IMR-90 (cell line): Measurements from ENCODE around the gene UTY. TPM values are rescaled to one million over a fixed set of nuclear protein-coding genes. Genes with fewer than 3 reads are reported as not detected.

Experiments used
- ATAC-seq: fragments of 200-7000 bp; cut with Tn5 transposase; 2 replicates; pipeline ENCODE4 v1.9.1; 2020; ENCODE audit warnings: low read depth, mild to moderate bottlenecking, moderate library complexity
- BruUV-seq: library from RNA; stranded (reverse); fragments of 400-500 nt; replicated peaks from 2 replicates; lab custom pipeline; 2021; lab: Mats Ljungman, UMichigan
- CTCF ChIA-PET: fragments of 300-600 bp; formaldehyde crosslinking; extraction: SDS; loops from one replicate; lab custom pipeline; 2021; ENCODE audit warnings: antibody characterized with exemption; lab: Yijun Ruan, JAX
- POLR2A ChIA-PET: fragments of 300-600 bp; sonication (Branson Sonifier 250); formaldehyde crosslinking; loops from one replicate; lab custom pipeline; 2022; ENCODE audit warnings: antibody characterized with exemption; ENCODE audit not compliant: unreplicated experiment; lab: Charles Lee
- DNase-seq: peaks from one replicate; pipeline ENCODE4 v3.0.0; 2013
- H2AFZ ChIP-seq: replicated peaks from 2 replicates; pipeline ENCODE3; 2013; ENCODE audit warnings: low read length, mild to moderate bottlenecking; ENCODE audit not compliant: poor library complexity
- H2AK5ac ChIP-seq: 2 replicates; pipeline ENCODE4 v1.6.1; 2013; ENCODE audit warnings: low read depth, low read length, inconsistent platforms
- H2AK9ac ChIP-seq: replicated peaks from 2 replicates; pipeline ENCODE3; 2013; ENCODE audit warnings: mild to moderate bottlenecking, low read depth, low read length, moderate library complexity; ENCODE audit not compliant: poor library complexity
- H2BK120ac ChIP-seq: 2 replicates; pipeline ENCODE4 v1.6.1; 2013; ENCODE audit warnings: low read depth, low read length, inconsistent platforms
- H2BK15ac ChIP-seq: 3 replicates; pipeline ENCODE4 v1.6.1; 2013; ENCODE audit warnings: low read depth, low read length, inconsistent platforms
- H2BK20ac ChIP-seq: 2 replicates; pipeline ENCODE4 v1.6.1; 2013; ENCODE audit warnings: low read depth, mild to moderate bottlenecking, inconsistent platforms, low read length, moderate library complexity
- H2BK5ac ChIP-seq: 2 replicates; pipeline ENCODE4 v1.6.1; 2013; ENCODE audit warnings: mild to moderate bottlenecking, low read depth, low read length, inconsistent platforms; ENCODE audit not compliant: poor library complexity, severe bottlenecking
- H3K14ac ChIP-seq: replicated peaks from 2 replicates; pipeline ENCODE4 v1.6.1; 2013; ENCODE audit warnings: low read depth, low read length, inconsistent platforms
- H3K18ac ChIP-seq: 2 replicates; pipeline ENCODE4 v1.6.1; 2013; ENCODE audit warnings: low read depth, low read length, control low read depth
- H3K23ac ChIP-seq: 2 replicates; pipeline ENCODE4 v1.6.1; 2013; ENCODE audit warnings: low read depth, low read length, inconsistent platforms
- H3K27ac ChIP-seq: 2 replicates; pipeline ENCODE4 v1.5.1; 2013; ENCODE audit warnings: mild to moderate bottlenecking, control low read depth, low read length; ENCODE audit not compliant: insufficient read depth
- H3K27me3 ChIP-seq: 2 replicates; pipeline ENCODE4 v1.6.1; 2013; ENCODE audit warnings: low read length; ENCODE audit not compliant: control insufficient read depth, insufficient read depth
- H3K36me3 ChIP-seq: 2 replicates; pipeline ENCODE4 v1.6.1; 2013; ENCODE audit warnings: low read length, mixed read lengths; ENCODE audit not compliant: control insufficient read depth, insufficient read depth
- H3K4ac ChIP-seq: 2 replicates; pipeline ENCODE4 v1.6.1; 2013; ENCODE audit warnings: low read depth, low read length, inconsistent platforms
- H3K4me1 ChIP-seq: 2 replicates; pipeline ENCODE4 v1.6.1; 2013; ENCODE audit warnings: low read length, mixed read lengths; ENCODE audit not compliant: control insufficient read depth, insufficient read depth
- H3K4me2 ChIP-seq: 2 replicates; pipeline ENCODE4 v1.6.1; 2013; ENCODE audit warnings: low read depth, mild to moderate bottlenecking, control low read depth, low read length, moderate library complexity
- H3K4me3 ChIP-seq: 2 replicates; pipeline ENCODE4 v1.5.1; 2013; ENCODE audit warnings: low read depth, mild to moderate bottlenecking, control low read depth, low read length, moderate library complexity; ENCODE audit not compliant: insufficient read depth
- H3K56ac ChIP-seq: 2 replicates; pipeline ENCODE4 v1.6.1; 2013; ENCODE audit warnings: low read length, inconsistent platforms; ENCODE audit not compliant: insufficient read depth; ENCODE audit errors: extremely low read depth
- H3K79me1 ChIP-seq, 2 experiments: 2 replicates each; pipeline ENCODE4 v1.6.1; 2013; ENCODE audit warnings: low read length in 2 of 2, inconsistent platforms in 1 of 2, low read depth in 1 of 2
- H3K9ac ChIP-seq: 2 replicates; pipeline ENCODE4 v1.6.1; 2013; ENCODE audit warnings: low read depth, low read length, control low read depth
- H3K9me1 ChIP-seq: 2 replicates; pipeline ENCODE4 v1.6.1; 2013; ENCODE audit warnings: low read length, inconsistent platforms; ENCODE audit not compliant: insufficient read depth
- H3K9me3 ChIP-seq: 2 replicates; pipeline ENCODE4 v1.6.1; 2013; ENCODE audit warnings: low read length; ENCODE audit not compliant: control insufficient read depth, insufficient read depth
- H4K20me1 ChIP-seq: 2 replicates; pipeline ENCODE4 v1.6.1; 2013; ENCODE audit warnings: low read length, inconsistent platforms; ENCODE audit not compliant: insufficient read depth
- H4K5ac ChIP-seq: 2 replicates; pipeline ENCODE4 v1.6.1; 2013; ENCODE audit warnings: mild to moderate bottlenecking, low read depth, low read length, control low read depth
- H4K8ac ChIP-seq, 2 experiments: 2 replicates each; pipeline ENCODE4 v1.6.1; 2013; ENCODE audit warnings: low read depth in 2 of 2, low read length in 2 of 2, control low read depth in 1 of 2, inconsistent platforms in 1 of 2
- H4K91ac ChIP-seq: 2 replicates; pipeline ENCODE4 v1.6.1; 2013; ENCODE audit warnings: low read depth, low read length, inconsistent platforms; ENCODE audit not compliant: insufficient read depth
- CHD1 ChIP-seq: IDR thresholded peaks from 2 replicates; pipeline ENCODE4 v1.6.1; 2012; ENCODE audit warnings: low read depth, low read length, improper control_type of control experiment
- FOS ChIP-seq: fragments of 150-350 bp; IDR thresholded peaks from 2 replicates; pipeline ENCODE4 v1.6.1; 2016; ENCODE audit warnings: low read depth, low read length
- MAFK ChIP-seq: IDR thresholded peaks from 2 replicates; pipeline ENCODE4 v1.6.1; 2012; ENCODE audit warnings: low read depth, low read length, improper control_type of control experiment
- MAZ ChIP-seq: IDR thresholded peaks from 2 replicates; pipeline ENCODE4 v1.6.1; 2012; ENCODE audit warnings: low read depth, mild to moderate bottlenecking, low read length, improper control_type of control experiment, moderate library complexity, borderline replicate concordance
- MXI1 ChIP-seq: IDR thresholded peaks from 2 replicates; pipeline ENCODE4 v1.6.1; 2012; ENCODE audit warnings: low read depth, mild to moderate bottlenecking, low read length, moderate library complexity, borderline replicate concordance
- NFE2L2 ChIP-seq: fragments of 150-350 bp; IDR thresholded peaks from 2 replicates; pipeline ENCODE4 v1.6.1; 2016; ENCODE audit warnings: low read depth, mild to moderate bottlenecking, low read length
- RAD21 ChIP-seq: IDR thresholded peaks from 2 replicates; pipeline ENCODE4 v1.6.1; 2012; ENCODE audit warnings: low read length, improper control_type of control experiment
- RCOR1 ChIP-seq: IDR thresholded peaks from 2 replicates; pipeline ENCODE4 v1.6.1; 2012; ENCODE audit warnings: mild to moderate bottlenecking, low read length, improper control_type of control experiment; ENCODE audit not compliant: insufficient replicate concordance
- RFX5 ChIP-seq: IDR thresholded peaks from 2 replicates; pipeline ENCODE4 v1.8.0; 2012; ENCODE audit warnings: low read depth, mild to moderate bottlenecking, low read length, moderate library complexity
- SMC3 ChIP-seq: fragments of 150-350 bp; IDR thresholded peaks from 2 replicates; pipeline ENCODE4 v1.6.1; 2016; ENCODE audit warnings: low read depth, mild to moderate bottlenecking, antibody characterized with exemption, low read length, moderate library complexity
- WGBS, 2 experiments: methylation state at CpG; one replicate each; pipeline versions ENCODE4 v1.1.5 to v1.1.7; 2013; ENCODE audit warnings: missing lambda C conversion rate in 2 of 2; ENCODE audit not compliant: insufficient read length in 1 of 2; ENCODE audit errors: extremely low coverage in 2 of 2; 5-methylcytosine and 5-hydroxymethylcytosine counted together
- dilution Hi-C: fragments of 300-500 bp; cut with HindIII; formaldehyde crosslinking; loops from one replicate; pipeline ENCODE4 v1.14.3; 2018; ENCODE audit warnings: low sequenced_read_pairs; ENCODE audit not compliant: unreplicated experiment
- in situ Hi-C: fragments of 300-500 bp; cut with MboI; formaldehyde crosslinking; loops from 3 replicates; pipeline ENCODE4 v1.14.3; 2019; ENCODE audit warnings: low sequenced_read_pairs, inconsistent platforms, mixed read lengths
- intact Hi-C: fragments of 100-400 bp; cut with micrococcal nuclease; formaldehyde crosslinking; loops from 2 replicates; pipeline ENCODE4 v1.10.0; 2022
- polyA plus RNA-seq, 3 experiments: library from polyadenylated mRNA; depleted of rRNA; stranded (reverse); fragments of >200 nt; gene quantifications; 2 replicates each; pipeline ENCODE4 v1.2.3, GENCODE V29; 2012; ENCODE audit warnings: low replicate concordance in 1 of 3
- total RNA-seq: library from RNA; depleted of rRNA; stranded (reverse); fragments of >200 nt; gene quantifications from 2 replicates; pipeline ENCODE4 v1.2.3, GENCODE V29; 2012
- TF ChIP-seq, protein P1 (sequence below): fragments of 150-350 bp; IDR thresholded peaks from 2 replicates; pipeline ENCODE4 v1.6.1; 2017; ENCODE audit warnings: mild to moderate bottlenecking, antibody characterized with exemption, low read length, low read depth
- TF ChIP-seq, protein P2 (sequence below): conservative IDR thresholded peaks from 2 replicates; pipeline ENCODE4 v1.5.1; 2012; ENCODE audit warnings: mild to moderate bottlenecking, low read depth, low read length, improper control_type of control experiment

UTY gene
- total and polyA plus RNA-seq, 2 of the 4 experiments (the other 2 are of a cell fraction) = not detected

DNA sequence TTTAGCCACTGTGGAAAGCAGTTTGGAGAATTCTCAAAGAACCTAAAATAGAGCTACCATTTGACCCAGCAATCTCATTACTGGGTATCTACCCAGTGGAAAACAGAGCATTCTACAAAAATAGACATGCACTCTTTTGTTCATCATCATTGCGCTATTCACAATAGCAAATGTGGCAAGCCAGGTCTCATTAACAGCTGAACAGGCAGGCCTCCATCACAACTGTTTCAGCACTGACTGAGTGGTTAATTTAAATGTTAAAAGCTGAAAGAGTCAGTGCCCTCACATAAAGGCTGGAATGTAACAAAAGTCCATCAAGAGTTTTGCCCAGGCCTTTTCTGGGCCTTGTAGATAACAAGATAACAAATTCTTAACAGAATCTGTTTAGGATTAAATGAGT is 166.9 kb downstream of the UTY start:
- in situ Hi-C loops = no loop called here
- H2BK120ac ChIP-seq = no peak overlapping the region

More for the DNA sequence above, 166.9 kb downstream of the UTY start:
- H3K4me3 ChIP-seq = no peak overlapping the region
- H3K18ac ChIP-seq = no peak overlapping the region
- no peak overlapping the region for H2AK9ac ChIP-seq
- WGBS, 2 experiments = no CpG with 5 or more reads among the region's 1 CpG
- no peak overlapping the region for H2BK5ac ChIP-seq
- H3K27ac ChIP-seq = no peak overlapping the region
- no peaks in the 10 kb centered on the region for H3K79me1 ChIP-seq
- no TSS peak for BruUV-seq
- DNase-seq (no peak), ATAC-seq (no peak)
- intact Hi-C loops = no loop called here
- H3K9me3 ChIP-seq = no peaks in the 10 kb centered on the region
- ChIA-PET POLR2A (no interaction called here), CTCF (no interaction called here)
- H3K27me3 ChIP-seq = no peaks in the 10 kb centered on the region
- H3K9me1 ChIP-seq = no peaks in the 10 kb centered on the region
- TF ChIP-seq RAD21 = no peak
- TF ChIP-seq NFE2L2 = no peak
- TF ChIP-seq MXI1 = no peak
- TF ChIP-seq, protein P1, sequence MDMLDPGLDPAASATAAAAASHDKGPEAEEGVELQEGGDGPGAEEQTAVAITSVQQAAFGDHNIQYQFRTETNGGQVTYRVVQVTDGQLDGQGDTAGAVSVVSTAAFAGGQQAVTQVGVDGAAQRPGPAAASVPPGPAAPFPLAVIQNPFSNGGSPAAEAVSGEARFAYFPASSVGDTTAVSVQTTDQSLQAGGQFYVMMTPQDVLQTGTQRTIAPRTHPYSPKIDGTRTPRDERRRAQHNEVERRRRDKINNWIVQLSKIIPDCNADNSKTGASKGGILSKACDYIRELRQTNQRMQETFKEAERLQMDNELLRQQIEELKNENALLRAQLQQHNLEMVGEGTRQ = no peak
- no peak for TF ChIP-seq FOS
- TF ChIP-seq SMC3 = no peak
- no peak for TF ChIP-seq CHD1
- no peak for TF ChIP-seq RFX5
- no peak for TF ChIP-seq MAFK
- TF ChIP-seq, protein P2, sequence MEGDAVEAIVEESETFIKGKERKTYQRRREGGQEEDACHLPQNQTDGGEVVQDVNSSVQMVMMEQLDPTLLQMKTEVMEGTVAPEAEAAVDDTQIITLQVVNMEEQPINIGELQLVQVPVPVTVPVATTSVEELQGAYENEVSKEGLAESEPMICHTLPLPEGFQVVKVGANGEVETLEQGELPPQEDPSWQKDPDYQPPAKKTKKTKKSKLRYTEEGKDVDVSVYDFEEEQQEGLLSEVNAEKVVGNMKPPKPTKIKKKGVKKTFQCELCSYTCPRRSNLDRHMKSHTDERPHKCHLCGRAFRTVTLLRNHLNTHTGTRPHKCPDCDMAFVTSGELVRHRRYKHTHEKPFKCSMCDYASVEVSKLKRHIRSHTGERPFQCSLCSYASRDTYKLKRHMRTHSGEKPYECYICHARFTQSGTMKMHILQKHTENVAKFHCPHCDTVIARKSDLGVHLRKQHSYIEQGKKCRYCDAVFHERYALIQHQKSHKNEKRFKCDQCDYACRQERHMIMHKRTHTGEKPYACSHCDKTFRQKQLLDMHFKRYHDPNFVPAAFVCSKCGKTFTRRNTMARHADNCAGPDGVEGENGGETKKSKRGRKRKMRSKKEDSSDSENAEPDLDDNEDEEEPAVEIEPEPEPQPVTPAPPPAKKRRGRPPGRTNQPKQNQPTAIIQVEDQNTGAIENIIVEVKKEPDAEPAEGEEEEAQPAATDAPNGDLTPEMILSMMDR = no peak
- TF ChIP-seq MAZ = no peak
- no peak for TF ChIP-seq RCOR1
- no peak overlapping the region for H3K9ac ChIP-seq
- H4K91ac ChIP-seq = no peak overlapping the region
- H4K5ac ChIP-seq = no peak overlapping the region
- no peak overlapping the region for H4K8ac ChIP-seq
- H3K56ac ChIP-seq = no peak overlapping the region
- no peak overlapping the region for H3K4ac ChIP-seq
- no peaks in the 10 kb centered on the region for H3K36me3 ChIP-seq
- H2AK5ac ChIP-seq = no peak overlapping the region
- no peak overlapping the region for H3K14ac ChIP-seq
- no peak overlapping the region for H2BK15ac ChIP-seq
- H3K4me2 ChIP-seq = no peak overlapping the region
- H3K4me1 ChIP-seq = no peaks in the 10 kb centered on the region
- no peak overlapping the region for H2AFZ ChIP-seq
- no peak overlapping the region for H3K23ac ChIP-seq
- H4K20me1 ChIP-seq = no peaks in the 10 kb centered on the region
- dilution Hi-C loops = no loop called here
- H2BK20ac ChIP-seq = no peak overlapping the region
